ENCODE measurements around the gene UGT1A8.
"Not testable (repeated sequence)": the region's sequence is repeated elsewhere in the genome, so short reads cannot be mapped to it uniquely, and the experiment has no call there.

Gene UGT1A8

DNA sequence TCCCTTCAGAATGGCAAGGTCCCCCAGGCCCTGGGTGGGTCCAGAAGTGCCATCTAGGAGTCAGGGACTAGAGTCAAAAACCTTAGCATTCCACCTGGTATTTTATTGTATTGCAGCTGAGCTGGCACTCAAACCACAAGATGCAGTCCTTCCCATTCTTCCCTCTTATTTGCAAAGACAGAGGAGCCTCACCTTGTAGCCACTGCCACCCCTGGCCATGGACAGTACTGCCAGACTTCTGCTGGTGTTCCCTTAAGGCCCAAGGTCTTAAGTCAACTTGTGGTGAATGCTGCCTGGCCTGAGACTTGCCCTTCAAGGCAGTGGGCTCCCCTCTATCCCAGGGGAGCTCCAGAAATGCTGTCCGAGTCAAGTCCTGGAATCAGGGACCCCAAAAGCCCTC is 25.7 kb downstream of the UGT1A8 start:
- no peak for DNase-seq (ENCODE audit: low read depth)

DNA sequence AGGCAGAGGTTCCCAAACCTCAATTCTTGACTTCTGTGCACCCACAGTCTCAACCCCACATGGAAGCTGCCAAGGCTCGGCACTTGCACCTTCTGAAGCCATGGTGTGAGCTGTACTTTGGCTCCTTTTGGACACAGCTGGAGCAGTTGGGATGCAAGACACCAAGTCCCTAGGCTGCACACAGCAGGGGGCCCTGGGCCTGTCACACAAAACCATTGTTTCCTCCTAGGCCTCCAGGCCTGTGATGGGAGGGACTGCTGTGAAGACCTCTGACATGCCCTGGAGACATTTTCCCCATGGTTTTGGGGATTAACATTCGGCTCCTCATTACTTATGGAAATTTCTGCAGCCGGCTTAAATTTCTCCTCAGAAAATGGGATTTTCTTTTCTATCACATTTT is 28.6 kb downstream of the UGT1A8 start:
- DNase-seq (ENCODE audit: low read depth), result not testable (repeated sequence)

DNA sequence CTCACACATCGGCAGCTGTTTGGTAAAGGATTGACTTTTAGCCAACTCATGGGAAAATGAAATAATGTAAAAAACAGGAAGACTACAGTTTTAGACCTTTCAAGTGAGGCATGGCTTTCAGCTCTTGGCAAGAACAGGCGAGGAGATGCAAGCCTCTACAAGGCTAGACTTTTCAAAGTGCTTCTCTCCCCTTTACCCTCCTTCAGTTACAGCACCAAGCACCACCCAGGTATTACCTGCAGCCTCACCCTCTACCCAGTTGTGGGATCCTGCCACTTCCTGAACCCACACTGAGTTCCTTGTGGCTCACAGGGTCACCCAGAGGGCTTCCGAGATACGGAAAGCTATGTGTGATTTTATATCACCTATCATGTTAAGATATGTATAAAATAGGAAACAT is 33.5 kb downstream of the UGT1A8 start:
- DNase-seq (ENCODE audit: low read depth), result no peak

DNA sequence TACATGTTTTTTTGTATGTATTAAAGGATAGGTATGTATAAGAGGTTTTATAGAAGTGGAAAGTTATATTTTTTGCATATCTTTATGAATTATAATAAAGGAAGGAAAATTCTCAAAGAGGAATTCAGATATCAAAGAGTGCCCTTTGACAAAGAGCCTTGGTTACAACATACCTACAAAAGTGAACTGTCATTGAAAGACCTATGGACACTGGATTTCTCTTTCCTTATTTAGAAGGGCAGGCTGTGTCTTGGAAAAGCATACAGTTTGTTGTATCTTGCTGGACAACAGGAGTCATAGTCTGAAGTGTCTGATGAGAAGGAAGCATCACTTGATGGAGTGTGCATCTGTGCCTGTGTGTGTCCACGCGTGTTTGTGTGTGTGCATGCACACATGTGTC is 34.0 kb downstream of the UGT1A8 start:
- DNase-seq (ENCODE audit: low read depth), result no peak

DNA sequence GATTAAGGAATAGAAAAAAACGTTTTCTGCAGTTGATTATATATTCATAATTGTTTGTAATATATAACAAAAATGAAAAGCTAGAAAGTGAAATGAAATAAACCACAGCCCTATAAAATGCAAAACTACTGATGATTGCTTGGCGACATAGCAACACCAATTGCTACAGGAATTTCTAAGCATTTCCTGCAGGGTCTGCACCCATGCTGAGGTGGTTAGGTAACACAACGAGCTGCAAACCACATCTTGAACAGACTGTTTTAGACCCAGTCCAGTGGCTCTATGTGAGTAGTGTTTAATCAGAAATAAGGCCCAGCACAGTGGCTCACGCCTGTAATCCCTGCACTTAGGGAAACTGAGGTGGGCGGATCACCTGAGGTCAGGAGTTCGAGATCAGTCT is 37.1 kb downstream of the UGT1A8 start:
- DNase-seq (ENCODE audit: low read depth), result no peak

DNA sequence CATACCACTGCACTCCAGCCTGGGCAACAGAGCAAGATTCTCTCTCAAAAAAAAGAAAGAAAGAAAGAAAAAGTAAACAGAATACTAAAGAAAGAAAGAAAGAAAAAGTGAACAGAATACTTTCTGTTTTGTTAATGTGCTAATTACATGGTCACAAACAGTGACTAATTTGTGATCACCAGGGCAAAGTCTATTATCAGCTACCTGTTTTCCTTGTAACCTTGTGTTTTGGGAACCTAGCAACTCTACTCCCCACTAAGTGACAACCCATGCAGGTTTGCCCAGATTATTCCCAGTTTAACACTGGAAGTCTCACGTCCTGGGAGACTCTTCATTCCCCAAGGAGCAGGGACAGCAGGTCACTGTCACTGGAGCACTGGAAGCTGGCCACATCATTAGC is 37.6 kb downstream of the UGT1A8 start:
- DNase-seq (ENCODE audit: low read depth), result no peak

DNA sequence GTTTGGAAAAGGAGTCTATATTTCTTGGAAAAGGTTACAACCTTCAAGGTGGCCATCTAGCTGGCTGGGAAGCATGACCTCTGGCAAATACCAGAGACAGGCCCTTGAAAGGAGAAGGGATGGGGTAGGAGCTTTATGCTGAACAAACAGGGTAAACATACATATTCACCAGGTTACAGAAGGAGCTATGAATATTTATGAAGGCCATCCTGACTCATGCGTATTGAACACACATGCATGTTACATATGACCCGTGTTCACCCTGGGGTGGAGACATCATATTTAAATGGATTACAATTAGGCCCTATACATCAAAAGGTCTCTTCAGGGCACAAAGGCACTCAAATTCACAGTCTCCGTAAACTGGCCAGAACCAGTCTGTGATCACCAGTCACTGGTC is 38.5 kb downstream of the UGT1A8 start:
- not testable (repeated sequence) for DNase-seq (ENCODE audit: low read depth)

DNA sequence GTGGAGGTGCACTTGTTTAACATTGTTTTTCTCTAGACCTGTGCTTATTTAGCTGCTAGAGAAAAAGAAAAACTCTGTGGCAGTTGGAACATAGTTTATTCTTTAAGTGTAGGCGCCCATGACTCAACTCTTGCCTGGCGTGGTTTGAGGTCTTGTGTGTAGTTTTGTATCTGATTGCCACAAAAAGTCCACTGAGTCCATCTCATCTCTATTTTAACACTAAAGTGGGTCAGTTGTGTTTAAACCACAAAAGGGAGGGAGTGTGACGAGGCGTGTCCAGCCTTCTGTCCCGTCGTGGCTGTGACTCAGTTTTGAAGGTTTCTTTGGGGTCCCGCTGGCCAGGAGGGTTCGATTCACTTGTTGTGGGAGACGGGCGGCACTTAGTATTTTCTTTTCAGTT is 39.0 kb downstream of the UGT1A8 start:
- DNase-seq (ENCODE audit: low read depth), result no peak

DNA sequence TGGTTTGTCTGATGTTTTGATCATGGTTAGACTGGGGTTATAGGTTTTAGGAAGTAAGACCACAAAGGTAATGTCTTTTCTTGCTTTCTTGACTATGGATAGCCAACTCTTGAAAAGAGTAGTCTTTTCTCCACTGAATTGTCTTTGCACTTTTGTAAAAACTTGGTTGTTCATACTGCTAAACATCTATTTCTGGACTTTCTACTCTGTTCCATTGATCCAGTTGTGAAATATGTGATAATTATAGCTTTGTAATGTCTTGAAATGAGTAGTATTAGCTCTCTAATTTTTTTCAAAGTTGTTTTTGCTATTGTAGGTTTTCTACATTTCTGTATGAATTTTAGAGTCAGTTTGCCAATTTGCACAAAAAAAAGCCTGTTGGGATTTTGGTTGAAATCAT is 41.2 kb downstream of the UGT1A8 start:
- no peak for DNase-seq (ENCODE audit: low read depth)

DNA sequence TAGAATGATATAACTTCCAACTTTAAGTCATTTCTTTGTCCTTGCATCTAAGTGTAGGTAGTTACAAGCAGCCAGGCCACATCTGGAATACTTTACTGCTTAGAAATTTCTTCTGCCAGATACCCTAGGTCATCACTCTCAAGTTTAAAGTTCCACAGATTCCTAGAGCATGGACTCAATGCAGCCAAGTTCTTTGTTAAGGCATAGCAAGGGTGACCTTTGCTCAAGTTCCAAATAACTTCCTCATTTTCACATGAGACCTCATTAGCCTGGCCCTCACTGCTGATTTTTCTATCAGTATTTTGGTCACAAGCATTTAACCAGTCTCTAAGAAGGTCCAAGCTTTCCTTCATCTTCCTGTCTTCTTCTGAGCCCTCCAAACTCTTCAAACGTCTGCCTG is 46.5 kb downstream of the UGT1A8 start:
- no peak for DNase-seq (ENCODE audit: low read depth)

DNA sequence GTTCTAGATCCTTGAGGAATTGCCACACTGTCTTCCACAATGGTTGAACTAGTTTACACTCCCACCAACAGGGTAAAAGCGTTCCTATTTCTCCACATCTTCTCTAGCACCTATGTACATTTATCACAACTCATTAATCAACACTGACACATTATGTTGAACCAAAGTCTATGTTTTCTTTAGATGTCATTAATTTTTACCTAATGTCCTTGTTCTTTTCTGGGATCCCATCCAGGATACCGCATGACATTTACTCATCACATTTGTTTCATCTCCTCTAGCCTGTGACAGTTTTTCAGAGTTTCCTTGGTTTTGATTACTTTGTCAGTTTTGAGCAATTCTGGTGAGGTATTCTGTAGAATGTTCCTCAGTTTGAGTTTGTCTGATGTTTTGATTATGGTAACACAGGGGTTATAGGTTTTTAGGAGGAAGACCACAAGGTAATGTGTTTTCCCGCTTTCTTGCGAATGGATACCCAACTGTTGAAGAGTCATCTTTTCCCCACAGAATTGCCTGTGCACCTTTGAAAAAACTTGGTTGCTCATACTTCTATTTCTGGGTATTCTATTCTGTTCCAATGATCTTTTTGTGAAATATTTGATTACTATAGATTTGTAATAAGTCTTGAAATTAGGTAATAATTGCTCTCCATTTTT is 51.3 kb downstream of the UGT1A8 start:
- DNase-seq (ENCODE audit: low read depth), result no peak

DNA sequence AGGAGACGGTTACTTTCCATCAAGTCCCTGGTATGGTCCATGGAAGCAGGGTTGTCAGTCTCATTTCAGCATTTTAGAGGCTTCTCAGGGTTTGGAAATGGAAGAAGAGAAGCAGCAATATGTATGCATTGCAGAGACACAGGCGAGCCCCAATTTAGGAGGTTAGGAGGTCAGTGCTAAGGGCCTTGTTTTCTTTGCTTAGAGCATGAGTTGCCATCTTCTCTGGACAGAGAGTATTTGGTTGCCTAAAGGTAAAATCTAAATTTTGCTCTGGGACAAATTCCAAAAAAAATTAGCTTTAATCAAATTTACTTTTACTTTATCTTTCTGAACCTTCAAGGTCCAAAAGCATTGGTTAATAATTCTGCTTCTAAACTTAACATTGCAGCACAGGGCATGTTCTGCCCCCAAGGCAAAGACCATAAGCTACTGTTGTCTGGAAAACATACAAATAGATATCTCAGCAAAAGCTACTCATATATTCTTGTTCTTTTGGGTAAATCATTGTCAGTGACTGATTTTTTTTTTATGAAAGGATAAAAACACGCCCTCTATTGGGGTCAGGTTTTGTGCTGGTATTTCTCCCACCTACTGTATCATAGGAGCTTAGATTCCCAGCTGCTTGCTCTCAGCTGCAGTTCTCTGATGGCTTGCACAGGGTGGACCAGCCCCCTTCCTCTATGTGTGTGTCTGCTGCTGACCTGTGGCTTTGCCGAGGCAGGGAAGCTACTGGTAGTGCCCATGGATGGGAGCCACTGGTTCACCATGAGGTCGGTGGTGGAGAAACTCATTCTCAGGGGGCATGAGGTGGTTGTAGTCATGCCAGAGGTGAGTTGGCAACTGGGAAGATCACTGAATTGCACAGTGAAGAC is 54.1 kb downstream of the UGT1A8 start, which contains the start of gene UGT1A9:
TSS of gene UGT1A9 (plus strand) at position 609 of the 872 bp plus-strand sequence. CDS start at position 646, 37 bp downstream.
- no peak for DNase-seq (ENCODE audit: low read depth)

DNA sequence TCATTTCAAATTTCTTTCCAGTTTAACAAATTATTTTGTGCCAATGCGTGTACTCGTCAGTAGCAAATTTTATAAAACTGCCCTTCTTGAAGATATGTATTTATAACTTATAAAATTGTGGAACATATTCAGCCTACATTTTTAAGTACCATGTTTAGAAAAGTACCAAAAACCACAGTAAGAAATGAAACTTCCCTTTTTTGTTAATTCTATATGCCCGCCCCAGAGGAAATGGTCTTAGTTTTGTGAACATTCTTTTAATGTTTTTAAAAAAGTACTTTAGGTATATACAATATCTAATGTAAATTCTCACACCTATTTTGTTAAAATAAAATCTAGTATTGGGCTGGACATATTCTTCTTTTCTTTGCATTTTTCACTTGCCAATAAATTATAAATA is 55.5 kb downstream of the UGT1A8 start:
- no peak for DNase-seq (ENCODE audit: low read depth)

DNA sequence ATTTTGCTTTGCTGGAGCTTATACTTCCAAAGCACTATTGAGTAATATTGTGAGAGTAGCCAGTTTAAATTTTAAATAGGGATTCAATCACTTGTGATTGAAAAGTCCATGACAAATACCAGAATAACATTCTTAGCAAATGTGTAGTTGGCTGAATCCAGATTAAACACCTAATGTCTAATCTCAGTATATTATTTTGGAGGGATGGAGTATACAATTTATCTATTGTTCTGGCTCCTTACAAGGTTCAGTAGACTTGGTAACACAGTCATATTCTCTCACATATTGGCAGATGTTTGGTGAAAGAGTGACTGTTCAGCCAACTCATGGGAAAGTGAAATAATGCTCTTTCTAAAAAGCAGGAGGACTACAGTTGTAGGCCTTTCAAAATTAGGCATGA is 56.5 kb downstream of the UGT1A8 start:
- DNase-seq (ENCODE audit: low read depth), result no peak

DNA sequence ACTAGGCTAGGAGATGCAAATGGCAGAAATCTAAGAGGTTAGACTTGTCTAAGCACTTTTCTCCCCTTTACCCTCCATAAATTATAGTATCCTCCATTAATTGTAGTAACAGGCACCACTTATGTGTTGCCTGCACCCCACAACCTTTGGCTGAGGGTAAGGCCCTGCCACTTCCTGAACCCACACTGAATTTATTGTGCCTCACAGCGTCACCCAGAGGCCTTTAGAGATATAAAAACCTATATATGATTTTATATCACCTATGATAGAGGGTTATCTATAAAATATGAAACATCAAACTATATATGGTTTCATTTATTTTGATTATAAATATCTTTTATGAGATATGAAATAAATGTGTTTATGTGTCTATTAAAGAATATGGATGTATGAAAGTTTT is 56.9 kb downstream of the UGT1A8 start:
- no peak for DNase-seq (ENCODE audit: low read depth)

DNA sequence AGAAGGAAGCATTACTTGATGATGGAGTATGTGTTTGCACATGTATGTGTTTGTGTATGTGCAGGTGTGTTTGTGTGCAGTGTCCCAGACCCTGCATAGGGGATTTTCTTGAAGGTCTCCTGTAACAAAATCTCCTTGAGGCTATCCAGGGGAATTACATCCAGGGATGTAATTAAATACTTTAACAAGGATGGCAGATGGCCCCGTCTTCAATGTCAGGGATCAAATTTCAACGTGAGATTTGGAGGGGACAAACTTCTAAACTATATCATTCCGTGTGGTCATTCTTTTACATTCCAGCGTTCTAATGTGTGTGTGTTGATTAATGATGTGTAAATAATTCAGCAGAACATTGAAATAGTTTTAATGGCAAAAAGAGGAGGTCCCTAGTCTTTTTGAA is 57.6 kb downstream of the UGT1A8 start:
- DNase-seq (ENCODE audit: low read depth), result no peak

DNA sequence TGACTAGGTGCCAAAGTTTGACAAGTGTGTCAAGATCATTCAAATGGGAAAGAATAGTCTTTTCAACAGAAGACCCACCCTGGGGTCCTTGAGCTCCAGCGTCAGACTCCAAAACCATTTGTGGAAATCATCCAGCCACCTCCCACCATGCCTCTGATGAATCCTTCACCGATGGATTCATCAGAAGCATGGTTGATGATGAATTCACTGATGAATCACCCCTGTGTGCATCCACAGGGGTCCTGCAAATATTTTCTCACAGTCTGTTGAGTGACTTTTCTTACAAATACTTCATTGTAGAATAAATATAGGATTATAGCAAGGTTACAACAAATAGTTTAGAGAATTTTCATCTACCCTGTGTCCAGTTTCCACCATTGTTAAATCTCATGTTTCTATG is 58.6 kb downstream of the UGT1A8 start:
- DNase-seq (ENCODE audit: low read depth), result no peak

DNA sequence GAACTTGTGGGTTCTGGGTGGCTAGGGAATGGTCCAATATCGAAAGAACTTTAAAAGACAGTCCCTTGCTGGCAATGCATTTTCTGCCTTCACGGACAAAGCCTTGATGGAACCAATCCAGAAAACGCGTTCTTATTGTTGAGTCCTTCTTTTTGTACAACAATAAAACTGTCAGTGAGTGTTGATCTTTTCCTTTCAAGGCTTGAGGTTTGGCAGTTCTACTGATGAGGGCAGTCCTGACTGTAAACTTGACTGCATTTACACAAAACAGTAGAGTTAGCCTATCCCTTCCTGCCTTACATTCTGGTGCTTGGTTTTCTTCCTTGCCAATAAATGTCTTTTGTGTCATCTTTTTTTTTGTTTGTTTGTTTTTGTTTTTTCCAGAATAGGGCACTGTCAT is 61.8 kb downstream of the UGT1A8 start:
- DNase-seq (ENCODE audit: low read depth), result no peak

DNA sequence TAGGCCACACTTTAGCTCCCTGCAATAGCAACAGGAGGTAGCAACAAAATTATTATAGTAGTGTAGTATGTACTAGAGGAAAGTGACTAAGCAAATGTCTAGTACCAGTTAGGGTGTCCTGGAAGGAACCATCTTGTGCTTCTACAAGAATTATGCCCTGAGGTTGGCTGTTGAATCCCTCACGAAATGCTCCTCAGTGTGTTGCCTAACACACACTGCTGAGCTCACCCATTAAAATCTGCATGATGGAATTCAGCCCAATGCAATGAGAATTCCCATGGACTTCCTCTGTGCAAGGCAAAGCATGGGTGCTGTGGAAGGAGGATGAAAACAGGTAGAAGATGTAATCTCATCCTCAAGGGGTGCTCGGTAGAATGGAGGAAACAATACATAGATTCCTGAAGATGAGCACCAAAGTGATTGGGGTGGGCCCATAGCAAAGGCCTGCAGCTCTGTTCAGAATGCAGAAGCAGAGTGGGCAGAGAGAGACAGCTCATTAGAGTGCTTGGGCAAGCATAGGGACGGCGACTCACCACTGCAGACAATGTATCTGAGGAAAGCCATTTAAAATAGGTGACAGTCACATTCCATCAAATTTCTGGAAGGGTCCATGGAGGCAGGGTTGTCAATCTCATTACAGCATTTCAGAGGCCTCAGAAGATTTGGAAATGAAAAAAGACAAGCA is 63.1 kb downstream of the UGT1A8 start:
- no peak for DNase-seq (ENCODE audit: low read depth)

DNA sequence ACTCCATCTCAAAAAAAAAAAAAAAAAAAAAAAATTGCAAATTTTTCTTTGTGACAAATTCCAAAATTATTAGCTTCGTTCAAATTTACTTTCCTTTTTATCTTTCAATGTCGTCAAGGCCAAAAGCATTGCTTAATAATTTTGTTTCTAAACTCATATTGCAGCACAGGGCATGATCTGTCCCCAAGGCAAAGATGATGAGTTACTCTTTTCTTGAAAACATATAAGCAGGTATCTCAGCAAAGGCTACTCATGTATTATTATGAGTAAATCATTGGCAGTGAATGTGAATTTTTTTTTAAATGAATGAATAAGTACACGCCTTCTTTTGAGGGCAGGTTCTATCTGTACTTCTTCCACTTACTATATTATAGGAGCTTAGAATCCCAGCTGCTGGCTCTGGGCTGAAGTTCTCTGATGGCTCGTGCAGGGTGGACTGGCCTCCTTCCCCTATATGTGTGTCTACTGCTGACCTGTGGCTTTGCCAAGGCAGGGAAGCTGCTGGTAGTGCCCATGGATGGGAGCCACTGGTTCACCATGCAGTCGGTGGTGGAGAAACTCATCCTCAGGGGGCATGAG is 64.2 kb downstream of the UGT1A8 start, which contains the start of gene UGT1A7:
TSS of gene UGT1A7 (plus strand) at position 381 of the 579 bp plus-strand sequence. CDS start at position 418, 37 bp downstream.
- no peak for DNase-seq (ENCODE audit: low read depth)

DNA sequence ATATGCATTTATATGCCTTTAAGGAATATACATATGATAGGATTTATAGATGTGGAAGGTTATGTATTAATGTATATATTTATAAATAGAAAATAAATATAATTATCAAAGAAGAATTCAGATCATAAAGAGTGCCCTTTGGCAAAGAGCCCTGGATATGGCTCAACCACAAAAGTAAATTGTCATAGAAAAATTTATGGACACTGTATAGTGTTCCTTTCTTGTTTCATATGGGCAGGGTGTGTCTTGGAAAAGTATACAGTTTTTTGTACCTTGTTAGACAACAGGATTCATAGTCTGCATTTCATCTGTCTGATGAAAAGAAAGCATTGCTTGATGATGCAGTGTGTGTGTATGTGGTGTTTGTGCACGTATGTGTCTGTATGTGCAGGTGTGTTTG is 67.2 kb downstream of the UGT1A8 start:
- DNase-seq (ENCODE audit: low read depth), result no peak

DNA sequence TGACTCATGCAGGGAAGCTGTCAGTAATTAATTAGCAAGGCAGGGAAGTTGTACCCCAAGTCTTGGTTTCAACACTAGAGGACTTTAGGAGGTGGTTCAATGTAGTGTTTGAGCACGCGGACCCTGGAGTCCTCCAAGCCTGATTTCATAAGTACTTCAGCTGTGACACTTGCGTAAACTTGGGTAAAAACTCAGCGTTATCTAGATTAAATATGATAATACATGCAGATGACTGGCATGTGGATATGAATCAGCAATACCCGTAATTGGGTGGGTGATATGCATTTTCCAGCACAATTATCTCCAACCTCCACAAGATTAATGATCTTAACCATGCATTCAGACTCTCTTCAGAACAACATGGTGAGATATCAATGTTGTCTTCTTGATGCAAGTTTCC is 69.5 kb downstream of the UGT1A8 start:
- no peak for DNase-seq (ENCODE audit: low read depth)

DNA sequence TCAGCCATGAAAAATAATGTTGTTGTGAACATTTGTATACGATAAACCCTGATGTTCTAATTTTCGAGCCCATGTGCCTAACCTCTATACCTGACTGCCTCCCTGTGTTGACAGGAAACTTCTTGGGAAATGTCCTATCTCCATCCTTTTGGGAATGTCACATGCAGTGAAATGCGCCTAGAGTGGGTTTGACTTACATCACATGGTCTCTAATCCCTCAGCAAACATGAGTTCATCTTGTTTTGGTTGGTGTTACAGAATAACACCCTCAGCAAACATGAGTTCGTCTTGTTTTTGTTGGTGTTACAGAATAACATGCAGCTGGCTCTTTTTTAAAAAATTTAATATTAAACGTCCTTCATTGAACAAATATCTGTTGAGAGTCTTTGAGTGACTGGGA is 70.9 kb downstream of the UGT1A8 start:
- no peak for DNase-seq (ENCODE audit: low read depth)

Measured in stimulated activated CD8-positive, alpha-beta memory T cell treated with anti-CD3 and anti-CD28 coated beads, Interleukin-7, amount 100 ng/mL, for 24 hours (primary cell).